Ovary (tissue), 3 donors: ENCODE measurements around the gene THSD4.

ENCODE experiments used
- CTCF ChIP-seq, 3 donors: fragments of 450-650 bp in 2 of 3; fragments of 200-600 bp in 1 of 3; IDR thresholded peaks; one replicate each; pipeline versions ENCODE4 v1.5.1 to v1.8.0; 2016 to 2022; ENCODE audit warnings: antibody characterized with exemption in 3 of 3, mild to moderate bottlenecking in 1 of 3
- EP300 ChIP-seq: sonication (generic); formaldehyde crosslinking; IDR thresholded peaks from one replicate; pipeline ENCODE4 v1.6.1; 2017; ENCODE audit warnings: antibody characterized with exemption
- POLR2A ChIP-seq: fragments of 450-650 bp; IDR thresholded peaks from one replicate; pipeline ENCODE4 v1.6.1; 2017; ENCODE audit warnings: antibody characterized with exemption, mild to moderate bottlenecking, moderate library complexity
- donor health status: DM: no; HTN: no; CAD: no.

GRCh38 chr15:71510763-71511162 lies 395.5 kb downstream of the THSD4 start:
- TF ChIP-seq CTCF (IDR thresholded peaks at IDR 0.05): no peak
- TF ChIP-seq EP300: no peak
- TF ChIP-seq POLR2A: no peak
